HepG2 (cell line): ENCODE data around the gene WDR35. TPM values are rescaled to one million over a fixed set of nuclear protein-coding genes. Genes with fewer than 3 reads are reported as not detected.

Source experiments
- CREM ChIP-seq, 2 experiments: sonication (generic) in 1 of 2; formaldehyde crosslinking in 1 of 2; IDR thresholded peaks; 2 replicates each; pipeline versions ENCODE4 v1.4.0 to v1.6.1; 2016 to 2020; ENCODE audit warnings: antibody characterized with exemption in 1 of 2, mild to moderate bottlenecking in 1 of 2, missing genetic modification reagents in 1 of 2
- ETV5 ChIP-seq: IDR thresholded peaks from 2 replicates; pipeline ENCODE4 v1.6.1; 2018; ENCODE audit warnings: missing biosample characterization, missing genetic modification reagents, inconsistent platforms, borderline replicate concordance
- FOXA3 ChIP-seq: IDR thresholded peaks from 2 replicates; pipeline ENCODE4 v1.6.1; 2016; ENCODE audit warnings: missing genetic modification reagents, missing compliant biosample characterization
- GATAD2A ChIP-seq: IDR thresholded peaks from 2 replicates; pipeline ENCODE4 v1.6.1; 2016
- HDAC1 ChIP-seq: sonication (generic); formaldehyde crosslinking; IDR thresholded peaks from 2 replicates; pipeline ENCODE4 v1.5.1; 2020; ENCODE audit warnings: mild to moderate bottlenecking, missing genetic modification reagents
- HMG20A ChIP-seq: IDR thresholded peaks from 2 replicates; pipeline ENCODE4 v1.6.1; 2016; ENCODE audit warnings: borderline replicate concordance
- HMG20B ChIP-seq: conservative IDR thresholded peaks from 2 replicates; pipeline ENCODE4 v1.6.1; 2016; ENCODE audit warnings: missing genetic modification reagents, missing compliant biosample characterization
- HNF4G ChIP-seq, 2 experiments: sonication (generic) in 1 of 2; formaldehyde crosslinking in 1 of 2; IDR thresholded peaks; 2 replicates each; pipeline versions ENCODE4 v1.4.0 to v1.6.1; 2011 to 2020; ENCODE audit warnings: borderline replicate concordance in 2 of 2, low read depth in 2 of 2, mild to moderate bottlenecking in 2 of 2, low read length in 1 of 2, missing genetic modification reagents in 1 of 2, moderate library complexity in 1 of 2
- MED1 ChIP-seq: sonication (generic); formaldehyde crosslinking; IDR thresholded peaks from 2 replicates; pipeline ENCODE4 v1.4.0; 2020; ENCODE audit warnings: missing genetic modification reagents
- RBFOX2 ChIP-seq: fragments of 200-400 bp; formaldehyde crosslinking; IDR thresholded peaks from 2 replicates; pipeline ENCODE4 v1.6.1; 2017; ENCODE audit warnings: low read depth, mild to moderate bottlenecking, low read length
- SRF ChIP-seq: IDR thresholded peaks from 2 replicates; pipeline ENCODE4 v1.6.1; 2011; ENCODE audit warnings: mild to moderate bottlenecking, low read depth, low read length, moderate library complexity
- ZNF235 ChIP-seq: sonication (generic); formaldehyde crosslinking; IDR thresholded peaks from 2 replicates; pipeline ENCODE4 v1.8.1; 2023; ENCODE audit warnings: mild to moderate bottlenecking, missing genetic modification reagents, borderline replicate concordance
- ZNF329 ChIP-seq: sonication (generic); formaldehyde crosslinking; IDR thresholded peaks from 2 replicates; pipeline ENCODE4 v1.9.0; 2021; ENCODE audit warnings: low read depth, mild to moderate bottlenecking, missing genetic modification reagents
- ZNF441 ChIP-seq: sonication (generic); formaldehyde crosslinking; IDR thresholded peaks from 2 replicates; pipeline ENCODE4 v1.7.0; 2021; ENCODE audit warnings: missing genetic modification reagents, borderline replicate concordance
- ZNF792 ChIP-seq: IDR thresholded peaks from 2 replicates; pipeline ENCODE4 v1.6.1; 2016
- polyA plus RNA-seq, 8 experiments: library from polyadenylated mRNA; depleted of rRNA in 3 of 8; stranded (reverse) in 7 of 8; unstranded in 1 of 8; fragments of >200 nt; fragmentation: Illumina TruSeq in 4 of 8; extraction: Trizol in 4 of 8; gene quantifications; 2 replicates each; pipeline versions ENCODE4 v1.2.1 to v1.2.3, GENCODE V29; 2011 to 2016; ENCODE audit warnings: low read depth in 4 of 8, missing spikeins in 1 of 8, mixed read lengths in 1 of 8; ENCODE audit not compliant: insufficient read depth in 1 of 8
- total RNA-seq, 5 experiments: library from RNA; depleted of rRNA; stranded (reverse); fragments of >200 nt; fragmentation: Illumina TruSeq; extraction: Trizol; gene quantifications; 2 replicates each; pipeline ENCODE4 v1.2.3, GENCODE V29; 2016; ENCODE audit warnings: low read depth in 1 of 5
- TF ChIP-seq, protein P1 (sequence below): IDR thresholded peaks from 2 replicates; pipeline ENCODE4 v1.6.1; 2016; ENCODE audit warnings: mild to moderate bottlenecking
- TF ChIP-seq, protein P2 (sequence below): sonication (generic); formaldehyde crosslinking; IDR thresholded peaks from 2 replicates; pipeline ENCODE4 v1.5.1; 2020; ENCODE audit warnings: mild to moderate bottlenecking, missing genetic modification reagents, borderline replicate concordance
- TF ChIP-seq, protein P3 (sequence below): sonication (generic); formaldehyde crosslinking; IDR thresholded peaks from 2 replicates; pipeline ENCODE4 v1.4.0; 2020; ENCODE audit warnings: mild to moderate bottlenecking, missing genetic modification reagents, borderline replicate concordance

Gene WDR35
- total and polyA plus RNA-seq, 2 of the 13 experiments (the other 11 are each of a cell fraction or from before 2014, with no cell fraction given), result 11.1 to 19.6 TPM

DNA sequence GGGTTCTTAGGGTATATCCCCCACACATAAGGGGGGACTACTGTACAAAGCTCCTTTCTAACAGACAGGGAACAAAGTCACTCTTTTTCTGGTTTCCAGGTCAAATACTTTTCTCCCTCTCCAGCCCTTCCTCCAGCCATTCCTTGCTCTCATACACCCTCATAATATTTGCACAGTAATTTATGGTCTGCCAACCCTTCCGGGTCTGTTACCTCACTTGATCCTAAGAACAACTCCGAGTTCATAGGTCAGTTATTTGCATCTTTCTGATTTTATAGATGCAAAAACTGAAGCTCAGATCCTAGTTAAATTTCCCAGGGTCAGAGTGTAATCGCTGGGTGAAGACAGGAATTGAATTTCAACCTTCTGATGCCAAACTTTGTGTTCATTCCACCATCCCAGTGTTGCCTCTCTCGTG lies 37.4 kb upstream of the WDR35 start (continued):
- TF ChIP-seq, protein P1, sequence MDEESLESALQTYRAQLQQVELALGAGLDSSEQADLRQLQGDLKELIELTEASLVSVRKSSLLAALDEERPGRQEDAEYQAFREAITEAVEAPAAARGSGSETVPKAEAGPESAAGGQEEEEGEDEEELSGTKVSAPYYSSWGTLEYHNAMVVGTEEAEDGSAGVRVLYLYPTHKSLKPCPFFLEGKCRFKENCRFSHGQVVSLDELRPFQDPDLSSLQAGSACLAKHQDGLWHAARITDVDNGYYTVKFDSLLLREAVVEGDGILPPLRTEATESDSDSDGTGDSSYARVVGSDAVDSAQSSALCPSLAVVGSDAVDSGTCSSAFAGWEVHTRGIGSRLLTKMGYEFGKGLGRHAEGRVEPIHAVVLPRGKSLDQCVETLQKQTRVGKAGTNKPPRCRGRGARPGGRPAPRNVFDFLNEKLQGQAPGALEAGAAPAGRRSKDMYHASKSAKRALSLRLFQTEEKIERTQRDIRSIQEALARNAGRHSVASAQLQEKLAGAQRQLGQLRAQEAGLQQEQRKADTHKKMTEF (CRISPR knock-in tag), result peak; percentile 68
- TF ChIP-seq HMG20A (CRISPR knock-in tag), result peak; percentile 73; the same call in 1 of the 2 replicates
- peak; percentile 70; the same call in 1 of the 2 replicates for TF ChIP-seq HNF4G (IDR thresholded peaks at IDR 0.05; ENCODE audit: borderline replicate concordance, low read depth, low read length)
- peak; percentile 35; the same call in 1 of the 2 replicates for TF ChIP-seq HNF4G (CRISPR knock-in tag; IDR thresholded peaks at IDR 0.05; ENCODE audit: borderline replicate concordance, low read depth)
- TF ChIP-seq, protein P2, sequence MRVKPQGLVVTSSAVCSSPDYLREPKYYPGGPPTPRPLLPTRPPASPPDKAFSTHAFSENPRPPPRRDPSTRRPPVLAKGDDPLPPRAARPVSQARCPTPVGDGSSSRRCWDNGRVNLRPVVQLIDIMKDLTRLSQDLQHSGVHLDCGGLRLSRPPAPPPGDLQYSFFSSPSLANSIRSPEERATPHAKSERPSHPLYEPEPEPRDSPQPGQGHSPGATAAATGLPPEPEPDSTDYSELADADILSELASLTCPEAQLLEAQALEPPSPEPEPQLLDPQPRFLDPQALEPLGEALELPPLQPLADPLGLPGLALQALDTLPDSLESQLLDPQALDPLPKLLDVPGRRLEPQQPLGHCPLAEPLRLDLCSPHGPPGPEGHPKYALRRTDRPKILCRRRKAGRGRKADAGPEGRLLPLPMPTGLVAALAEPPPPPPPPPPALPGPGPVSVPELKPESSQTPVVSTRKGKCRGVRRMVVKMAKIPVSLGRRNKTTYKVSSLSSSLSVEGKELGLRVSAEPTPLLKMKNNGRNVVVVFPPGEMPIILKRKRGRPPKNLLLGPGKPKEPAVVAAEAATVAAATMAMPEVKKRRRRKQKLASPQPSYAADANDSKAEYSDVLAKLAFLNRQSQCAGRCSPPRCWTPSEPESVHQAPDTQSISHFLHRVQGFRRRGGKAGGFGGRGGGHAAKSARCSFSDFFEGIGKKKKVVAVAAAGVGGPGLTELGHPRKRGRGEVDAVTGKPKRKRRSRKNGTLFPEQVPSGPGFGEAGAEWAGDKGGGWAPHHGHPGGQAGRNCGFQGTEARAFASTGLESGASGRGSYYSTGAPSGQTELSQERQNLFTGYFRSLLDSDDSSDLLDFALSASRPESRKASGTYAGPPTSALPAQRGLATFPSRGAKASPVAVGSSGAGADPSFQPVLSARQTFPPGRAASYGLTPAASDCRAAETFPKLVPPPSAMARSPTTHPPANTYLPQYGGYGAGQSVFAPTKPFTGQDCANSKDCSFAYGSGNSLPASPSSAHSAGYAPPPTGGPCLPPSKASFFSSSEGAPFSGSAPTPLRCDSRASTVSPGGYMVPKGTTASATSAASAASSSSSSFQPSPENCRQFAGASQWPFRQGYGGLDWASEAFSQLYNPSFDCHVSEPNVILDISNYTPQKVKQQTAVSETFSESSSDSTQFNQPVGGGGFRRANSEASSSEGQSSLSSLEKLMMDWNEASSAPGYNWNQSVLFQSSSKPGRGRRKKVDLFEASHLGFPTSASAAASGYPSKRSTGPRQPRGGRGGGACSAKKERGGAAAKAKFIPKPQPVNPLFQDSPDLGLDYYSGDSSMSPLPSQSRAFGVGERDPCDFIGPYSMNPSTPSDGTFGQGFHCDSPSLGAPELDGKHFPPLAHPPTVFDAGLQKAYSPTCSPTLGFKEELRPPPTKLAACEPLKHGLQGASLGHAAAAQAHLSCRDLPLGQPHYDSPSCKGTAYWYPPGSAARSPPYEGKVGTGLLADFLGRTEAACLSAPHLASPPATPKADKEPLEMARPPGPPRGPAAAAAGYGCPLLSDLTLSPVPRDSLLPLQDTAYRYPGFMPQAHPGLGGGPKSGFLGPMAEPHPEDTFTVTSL, result peak; percentile 43; the same call in 1 of the 2 replicates
- no peak for TF ChIP-seq ZNF235 (CRISPR knock-in tag)
- TF ChIP-seq SRF, result no peak
- TF ChIP-seq ZNF441 (CRISPR knock-in tag), result 0 out of 2 replicates have a peak, but pooled peaks have one; percentile 38
- TF ChIP-seq CREM (IDR thresholded peaks at IDR 0.05), result peak; percentile 53; the same call in 1 of the 2 replicates
- TF ChIP-seq CREM (CRISPR knock-in tag; IDR thresholded peaks at IDR 0.05), result no peak
- peak; percentile 90 for TF ChIP-seq ETV5 (CRISPR knock-in tag)
- TF ChIP-seq FOXA3 (CRISPR knock-in tag), result peak; percentile 74
- peak; percentile 68; the same call in 1 of the 2 replicates for TF ChIP-seq GATAD2A
- TF ChIP-seq ZNF792 (CRISPR knock-in tag), result peak; percentile 43; the same call in 1 of the 2 replicates
- TF ChIP-seq MED1 (CRISPR knock-in tag), result peak; percentile 76
- TF ChIP-seq ZNF329, result no peak
- 0 out of 2 replicates have a peak, but pooled peaks have one; percentile 64 for TF ChIP-seq HMG20B (CRISPR knock-in tag)
- TF ChIP-seq, protein P3, sequence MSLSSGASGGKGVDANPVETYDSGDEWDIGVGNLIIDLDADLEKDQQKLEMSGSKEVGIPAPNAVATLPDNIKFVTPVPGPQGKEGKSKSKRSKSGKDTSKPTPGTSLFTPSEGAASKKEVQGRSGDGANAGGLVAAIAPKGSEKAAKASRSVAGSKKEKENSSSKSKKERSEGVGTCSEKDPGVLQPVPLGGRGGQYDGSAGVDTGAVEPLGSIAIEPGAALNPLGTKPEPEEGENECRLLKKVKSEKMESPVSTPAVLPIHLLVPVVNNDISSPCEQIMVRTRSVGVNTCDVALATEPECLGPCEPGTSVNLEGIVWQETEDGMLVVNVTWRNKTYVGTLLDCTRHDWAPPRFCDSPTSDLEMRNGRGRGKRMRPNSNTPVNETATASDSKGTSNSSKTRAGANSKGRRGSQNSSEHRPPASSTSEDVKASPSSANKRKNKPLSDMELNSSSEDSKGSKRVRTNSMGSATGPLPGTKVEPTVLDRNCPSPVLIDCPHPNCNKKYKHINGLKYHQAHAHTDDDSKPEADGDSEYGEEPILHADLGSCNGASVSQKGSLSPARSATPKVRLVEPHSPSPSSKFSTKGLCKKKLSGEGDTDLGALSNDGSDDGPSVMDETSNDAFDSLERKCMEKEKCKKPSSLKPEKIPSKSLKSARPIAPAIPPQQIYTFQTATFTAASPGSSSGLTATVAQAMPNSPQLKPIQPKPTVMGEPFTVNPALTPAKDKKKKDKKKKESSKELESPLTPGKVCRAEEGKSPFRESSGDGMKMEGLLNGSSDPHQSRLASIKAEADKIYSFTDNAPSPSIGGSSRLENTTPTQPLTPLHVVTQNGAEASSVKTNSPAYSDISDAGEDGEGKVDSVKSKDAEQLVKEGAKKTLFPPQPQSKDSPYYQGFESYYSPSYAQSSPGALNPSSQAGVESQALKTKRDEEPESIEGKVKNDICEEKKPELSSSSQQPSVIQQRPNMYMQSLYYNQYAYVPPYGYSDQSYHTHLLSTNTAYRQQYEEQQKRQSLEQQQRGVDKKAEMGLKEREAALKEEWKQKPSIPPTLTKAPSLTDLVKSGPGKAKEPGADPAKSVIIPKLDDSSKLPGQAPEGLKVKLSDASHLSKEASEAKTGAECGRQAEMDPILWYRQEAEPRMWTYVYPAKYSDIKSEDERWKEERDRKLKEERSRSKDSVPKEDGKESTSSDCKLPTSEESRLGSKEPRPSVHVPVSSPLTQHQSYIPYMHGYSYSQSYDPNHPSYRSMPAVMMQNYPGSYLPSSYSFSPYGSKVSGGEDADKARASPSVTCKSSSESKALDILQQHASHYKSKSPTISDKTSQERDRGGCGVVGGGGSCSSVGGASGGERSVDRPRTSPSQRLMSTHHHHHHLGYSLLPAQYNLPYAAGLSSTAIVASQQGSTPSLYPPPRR (CRISPR knock-in tag), result peak; percentile 61; the same call in 1 of the 2 replicates
- no peak for TF ChIP-seq RBFOX2
- TF ChIP-seq HDAC1 (CRISPR knock-in tag), result 0 out of 2 replicates have a peak, but pooled peaks have one; percentile 28
